Testis (tissue), 2 donors: ENCODE results near the gene GINS3.

Experiments
- CTCF ChIP-seq, 3 experiments: fragments of 450-650 bp in 2 of 3; fragments of 200-600 bp in 1 of 3; sonication (generic) in 1 of 3; IDR thresholded peaks; one replicate each; pipeline ENCODE4 v1.5.1; 2016 to 2019; ENCODE audit warnings: antibody characterized with exemption in 3 of 3, mild to moderate bottlenecking in 2 of 3, moderate library complexity in 1 of 3
- POLR2A ChIP-seq: fragments of 450-650 bp; IDR thresholded peaks from one replicate; pipeline ENCODE4 v1.6.1; 2017; ENCODE audit warnings: antibody characterized with exemption, mild to moderate bottlenecking, moderate library complexity

GRCh38 chr16:58422809-58423208 is 30.5 kb downstream of the GINS3 start:
- TF ChIP-seq POLR2A: no peak
- no peak for TF ChIP-seq CTCF (IDR thresholded peaks at IDR 0.05)
